Left kidney (tissue), 1 donor: ENCODE data around the gene HPS1. TPM values are rescaled to one million over a fixed set of nuclear protein-coding genes. Genes with fewer than 3 reads are reported as not detected.

Source experiments
- polyA plus RNA-seq: library from polyadenylated mRNA; unstranded; fragments of 120-200 nt; gene quantifications from one replicate; pipeline ENCODE4 v1.2.1, GENCODE V29; 2013; ENCODE audit not compliant: insufficient read length

The HPS1 gene
- polyA plus RNA-seq, 1 donor = 33.0 TPM

Other genes starting within 250 kb of the HPS1 start
- 3.7 TPM for gene LOXL4, start 178.7 kb downstream of the HPS1 start, polyA plus RNA-seq
- 22.3 TPM for gene PYROXD2, start 31.8 kb downstream of the HPS1 start, polyA plus RNA-seq